GM18907 (cell line): ENCODE measurements around the gene TMEM161A.
"Not testable (repeated sequence)": the region's sequence is repeated elsewhere in the genome, so short reads cannot be mapped to it uniquely, and the experiment has no call there.

ENCODE experiments used
- ATAC-seq: cut with Tn5 transposase; IDR thresholded peaks from one replicate; pipeline ENCODE4 v1.9.1; 2021; ENCODE audit warnings: mild to moderate bottlenecking, moderate library complexity; ENCODE audit not compliant: unreplicated experiment

The TMEM161A gene

DNA sequence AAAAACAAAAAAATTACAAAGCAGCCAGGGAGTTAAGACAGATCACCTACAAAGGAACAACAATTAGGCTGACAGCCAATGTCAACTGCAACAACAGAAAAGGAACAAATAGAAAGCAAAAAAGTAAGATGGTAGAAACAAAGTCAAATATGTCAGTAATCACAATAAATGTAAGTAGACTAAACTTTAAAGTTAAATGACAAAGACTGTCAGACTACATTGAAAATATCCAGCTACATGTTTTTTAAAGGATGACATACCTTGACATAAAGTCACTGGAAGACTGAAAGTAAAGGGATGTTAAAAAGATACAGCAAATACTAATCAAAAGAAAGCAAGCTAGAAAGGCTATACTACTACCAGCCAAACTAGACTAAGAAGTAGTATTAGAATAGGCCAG lies 14.9 kb downstream of the TMEM161A start:
- ATAC-seq: no peak

- no peak for ATAC-seq
Measured at GRCh38 chr19:19122902-19123301, 15.4 kb downstream of the TMEM161A start.

- no peak for ATAC-seq
Measured at GRCh38 chr19:19121371-19121770, 16.9 kb downstream of the TMEM161A start.

- ATAC-seq: no peak
Measured at GRCh38 chr19:19120308-19121231, 17.7 kb downstream of the TMEM161A start.

GRCh38 chr19:19119325-19120237 lies 18.7 kb downstream of the TMEM161A start:
- no peak for ATAC-seq

DNA sequence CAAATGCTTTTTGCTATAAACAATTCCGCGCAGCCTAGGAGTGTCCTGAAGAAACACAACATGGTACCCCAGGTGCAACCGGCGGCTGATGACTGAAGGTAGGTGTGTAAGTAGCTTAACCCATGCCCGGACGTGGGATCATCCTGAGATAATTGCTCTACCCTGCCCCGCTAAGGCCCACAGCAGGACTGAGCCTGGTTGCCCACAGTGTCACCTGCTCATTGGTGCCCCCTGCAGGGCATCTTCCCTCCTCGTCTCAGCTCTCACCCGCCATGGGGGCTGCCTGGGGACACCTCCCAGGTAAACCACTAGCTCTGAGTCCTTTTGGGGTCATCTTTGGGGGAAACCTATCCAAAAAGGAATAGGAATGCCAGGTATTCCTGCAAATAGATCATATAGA lies 22.3 kb downstream of the TMEM161A start:
- ATAC-seq: no peak

- ATAC-seq: no peak
Measured at GRCh38 chr19:19113040-19113626, 25.1 kb downstream of the TMEM161A start.

GRCh38 chr19:19111967-19112580 lies 26.2 kb downstream of the TMEM161A start:
- ATAC-seq: no peak

- no peak for ATAC-seq
Measured at GRCh38 chr19:19111136-19111835, 27.0 kb downstream of the TMEM161A start.

DNA sequence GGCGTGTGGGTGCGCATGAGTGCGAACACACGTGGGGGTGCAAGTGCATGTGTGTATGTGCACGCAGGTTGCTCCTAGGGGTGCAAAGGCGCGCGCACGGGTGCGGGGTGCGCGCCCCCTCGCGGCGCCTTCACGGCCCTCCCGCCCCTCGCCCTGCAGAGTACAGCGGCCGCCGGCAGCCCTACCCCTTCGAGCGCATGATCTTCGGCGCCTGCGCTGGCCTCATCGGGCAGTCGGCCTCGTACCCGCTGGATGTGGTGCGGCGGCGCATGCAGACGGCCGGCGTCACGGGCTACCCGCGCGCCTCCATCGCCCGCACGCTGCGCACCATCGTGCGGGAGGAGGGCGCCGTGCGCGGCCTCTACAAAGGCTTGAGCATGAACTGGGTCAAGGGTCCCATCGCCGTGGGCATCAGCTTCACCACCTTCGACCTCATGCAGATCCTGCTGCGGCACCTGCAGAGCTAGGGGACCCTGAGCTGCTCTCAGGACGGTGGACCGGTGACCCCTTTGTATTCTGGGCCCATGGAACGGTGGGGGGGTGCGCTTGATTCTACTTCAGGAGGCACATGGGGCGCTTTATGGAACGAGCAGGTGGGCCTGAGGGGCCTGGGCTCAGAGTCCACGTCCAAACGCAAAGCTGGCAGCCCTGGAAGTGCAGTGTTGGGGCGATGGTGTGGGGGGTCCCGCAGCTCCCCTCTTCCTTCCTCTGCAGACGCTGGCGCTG lies 27.7 kb downstream of the TMEM161A start:
- no peak for ATAC-seq

DNA sequence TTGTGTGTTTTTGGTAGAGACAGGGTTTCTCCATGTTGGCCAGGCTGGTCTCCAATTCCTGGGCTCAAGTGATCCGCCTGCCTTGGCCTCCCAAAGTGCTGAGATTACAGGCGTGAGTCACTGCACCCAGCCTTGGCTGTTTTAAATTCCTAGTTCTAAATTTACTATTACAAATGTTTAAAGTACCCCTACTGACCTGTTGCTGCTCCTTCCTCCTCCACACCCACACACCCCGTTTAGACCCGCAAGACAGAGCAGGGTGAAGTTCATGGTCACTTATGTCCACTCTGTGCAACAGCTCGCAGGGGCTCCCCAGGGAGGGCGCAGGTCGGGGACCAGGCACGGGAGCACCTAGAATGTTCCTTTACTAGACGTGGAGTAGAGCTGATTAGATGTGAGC lies 28.7 kb downstream of the TMEM161A start:
- ATAC-seq: no peak

DNA sequence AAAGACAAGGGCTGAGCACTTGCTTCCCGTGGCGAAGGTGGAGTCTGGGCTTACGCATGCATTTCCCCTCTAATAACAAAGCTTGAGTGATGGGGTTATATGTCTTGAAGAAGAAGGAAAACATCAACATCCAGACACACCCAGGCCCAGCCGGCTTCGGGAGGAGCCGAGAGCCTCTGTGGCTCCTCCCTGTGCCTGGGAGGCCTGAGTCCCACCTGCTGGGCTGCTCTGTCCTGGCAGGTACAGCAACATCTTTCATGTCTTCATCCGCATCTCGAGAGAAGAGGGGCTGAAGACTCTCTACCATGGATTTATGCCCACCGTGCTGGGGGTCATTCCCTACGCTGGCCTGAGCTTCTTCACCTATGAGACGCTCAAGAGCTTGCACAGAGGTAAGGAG lies 30.6 kb downstream of the TMEM161A start:
- no peak for ATAC-seq

DNA sequence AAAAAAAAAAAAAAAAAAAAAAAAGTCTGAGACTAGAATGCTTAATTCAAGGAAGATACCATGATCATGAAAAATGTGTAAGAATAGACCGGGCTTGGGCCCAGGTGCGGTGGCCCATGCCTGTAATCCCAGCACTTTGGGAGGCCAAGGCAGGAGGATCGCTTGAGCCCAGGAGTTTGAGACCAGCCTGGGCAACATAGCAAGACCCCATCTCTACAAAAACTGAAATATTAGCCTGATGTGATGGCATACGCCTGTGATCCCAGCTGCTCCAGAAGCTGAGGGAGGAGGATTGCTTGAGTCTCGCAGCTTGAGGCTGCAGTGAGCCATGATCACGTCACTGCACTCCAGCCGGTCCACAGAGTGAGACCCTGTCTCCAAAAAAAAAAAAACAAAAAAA lies 31.3 kb downstream of the TMEM161A start:
- ATAC-seq: not testable (repeated sequence)

GRCh38 chr19:19106056-19106551 lies 32.2 kb downstream of the TMEM161A start:
- ATAC-seq: no peak

GRCh38 chr19:19105365-19106055 lies 32.8 kb downstream of the TMEM161A start:
- no peak for ATAC-seq

- ATAC-seq: no peak
Measured at GRCh38 chr19:19103167-19103566, 35.1 kb downstream of the TMEM161A start.

GRCh38 chr19:19102566-19102965 lies 35.7 kb downstream of the TMEM161A start:
- ATAC-seq: not testable (repeated sequence)

DNA sequence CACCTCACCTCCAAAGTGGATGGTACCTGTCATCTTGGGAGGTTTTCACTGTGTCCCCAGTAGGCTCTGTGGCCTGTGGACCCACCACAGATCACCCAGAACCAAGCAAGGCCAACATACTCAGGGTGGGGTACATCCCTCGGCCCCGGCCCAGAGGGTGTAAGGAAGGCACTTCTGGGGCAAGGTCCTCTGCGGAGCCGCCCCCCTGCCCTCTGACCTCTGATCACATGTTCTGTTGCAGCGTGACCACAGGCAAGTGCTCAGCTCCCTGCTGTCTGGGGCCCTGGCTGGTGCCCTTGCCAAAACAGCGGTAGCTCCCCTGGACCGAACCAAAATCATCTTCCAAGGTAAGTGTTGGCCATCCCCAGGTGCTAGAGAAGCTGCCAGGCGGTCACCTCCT lies 36.7 kb downstream of the TMEM161A start:
- ATAC-seq: no peak
